ENCODE measurements around the gene MYO1D. TPM values are rescaled to one million over a fixed set of nuclear protein-coding genes. Genes with fewer than 3 reads are reported as not detected.
A peak's percentile ranks its signal among the peaks of the same experiment; 100 is the strongest.

MYO1D gene
- total and polyA plus RNA-seq, 2 of the 13 experiments (the other 11 are each of a cell fraction or from before 2014, with no cell fraction given): 13.2 to 17.3 TPM

GRCh38 chr17:32486111-32486700 is 390.7 kb downstream of the MYO1D start (continued):
- peak; percentile 44; the same call in 1 of the 2 replicates for TF ChIP-seq UBTF (CRISPR knock-in tag; IDR thresholded peaks at IDR 0.05)
- peak; percentile 75; the same call in 1 of the 2 replicates for TF ChIP-seq THAP8 (CRISPR knock-in tag; IDR thresholded peaks at IDR 0.05; ENCODE audit: borderline replicate concordance)
- 0 out of 4 replicates have a peak, but pooled peaks of 1 of the 2 experiments have one; percentile 16 for TF ChIP-seq HMGXB4 (CRISPR knock-in tag; IDR thresholded peaks at IDR 0.05; ENCODE audit: borderline replicate concordance in 1 of 2, low read depth in 1 of 2)
- TF ChIP-seq REPIN1 (CRISPR knock-in tag; IDR thresholded peaks at IDR 0.05; ENCODE audit: borderline replicate concordance, low read depth): peak; percentile 57; the same call in 1 of the 2 replicates
- TF ChIP-seq ZMYM4 (CRISPR knock-in tag; IDR thresholded peaks at IDR 0.05): peak; percentile 61
- 0 out of 2 replicates have a peak, but pooled peaks have one; percentile 23 for TF ChIP-seq REL (CRISPR knock-in tag; conservative IDR thresholded peaks at IDR 0.05)
- peak; percentile 16; the same call in 1 of the 2 replicates for TF ChIP-seq ZNF263 (CRISPR knock-in tag; IDR thresholded peaks at IDR 0.05)
- no peak for TF ChIP-seq ZNF354B (CRISPR knock-in tag; IDR thresholded peaks at IDR 0.05)
- no peak for TF ChIP-seq ZNF34 (CRISPR knock-in tag; IDR thresholded peaks at IDR 0.05; ENCODE audit: borderline replicate concordance)
- peak; percentile 18 for TF ChIP-seq HNRNPLL (IDR thresholded peaks at IDR 0.05; ENCODE audit: low read depth, low read length, poor library complexity, severe bottlenecking)
- 0 out of 2 replicates have a peak, but pooled peaks have one; percentile 27 for TF ChIP-seq MTERF4 (CRISPR knock-in tag; IDR thresholded peaks at IDR 0.05)
- TF ChIP-seq TRIM22 (IDR thresholded peaks at IDR 0.05): no peak
- peak; percentile 69; the same call in 1 of the 2 replicates for TF ChIP-seq CREB3 (CRISPR knock-in tag; IDR thresholded peaks at IDR 0.05)
- TF ChIP-seq SPEN (CRISPR knock-in tag; IDR thresholded peaks at IDR 0.05; ENCODE audit: low read depth): peak; percentile 57; the same call in 1 of the 2 replicates
- peak; percentile 76; the same call in 1 of the 2 replicates for TF ChIP-seq MEIS2 (CRISPR knock-in tag; IDR thresholded peaks at IDR 0.05)

Measured in HepG2 (cell line).